Posterior vena cava (tissue), 2 donors: ENCODE data around the gene CROCC2. TPM values are rescaled to one million over a fixed set of nuclear protein-coding genes. Genes with fewer than 3 reads are reported as not detected.
A peak's percentile ranks its signal among the peaks of the same experiment; 100 is the strongest.

Experiments
- DNase-seq: peaks from one replicate; pipeline ENCODE4 v3.0.0-alpha.2; 2020; ENCODE audit warnings: low spot score
- intact Hi-C, 2 donors: fragments of 100-400 bp; cut with DNase I; formaldehyde crosslinking; loops; one replicate each; pipeline versions ENCODE4 v1.14.1 to v1.14.2; 2022 to 2023
- total RNA-seq, 2 donors: library from RNA; stranded (reverse); fragmentation: NEBNext Ultra II Directional; extraction: Animal tissue kit (Norgen Biotek cat#: 25700); gene quantifications; one replicate each; pipeline ENCODE4 v1.2.1, GENCODE V29; 2021
- donor health status: DM: yes; HTN: yes; CAD: no.
- donor health status: DM: yes; HTN: yes; CAD: no.

Gene CROCC2
- total RNA-seq, 2 donors from 2014 or later, result 0.09 TPM; not detected in 1

- intact Hi-C loops, result loop anchor here in 1 of 2 donors (5.0 kb wide), 1 partner anchor 95 kb away; no protein-coding TSS in a partner anchor
- DNase-seq, result peak; percentile 65
These were observed 105.8 kb downstream of the CROCC2 start for GRCh38 chr2:241011751-241012510.

GRCh38 chr2:241014224-241014623, 108.1 kb downstream of the CROCC2 start:
- intact Hi-C loops, result loop anchor here in 1 of 2 donors (5.0 kb wide), 1 partner anchor 93 kb away; no protein-coding TSS in a partner anchor
- no peak for DNase-seq

- intact Hi-C loops, result loop anchor here in 1 of 2 donors (5.0 kb wide), 1 partner anchor 93 kb away; no protein-coding TSS in a partner anchor
- no peak for DNase-seq
These were observed 108.6 kb downstream of the CROCC2 start for GRCh38 chr2:241014764-241015163.

GRCh38 chr2:241015439-241015838, 109.3 kb downstream of the CROCC2 start:
- peak; percentile 78 for DNase-seq
- intact Hi-C loops, result no loop called here

- no peak for DNase-seq
- intact Hi-C loops, result no loop called here
These were observed 111.2 kb downstream of the CROCC2 start for GRCh38 chr2:241017228-241017940.

GRCh38 chr2:241018051-241018891, 112.1 kb downstream of the CROCC2 start:
- peak; percentile 75 for DNase-seq
- intact Hi-C loops, result no loop called here

- peak; percentile 72 for DNase-seq
- intact Hi-C loops, result no loop called here
These were observed 113.5 kb downstream of the CROCC2 start for GRCh38 chr2:241019441-241020139.

GRCh38 chr2:241020201-241020600, 114.1 kb downstream of the CROCC2 start:
- intact Hi-C loops, result no loop called here
- peak; percentile 68 for DNase-seq

- intact Hi-C loops, result no loop called here
These were observed 114.6 kb downstream of the CROCC2 start for GRCh38 chr2:241020629-241021190.

GRCh38 chr2:241025639-241026038, 119.5 kb downstream of the CROCC2 start:
- DNase-seq, result no peak
- intact Hi-C loops, result no loop called here

More at GRCh38 chr2:241020629-241021190, 114.6 kb downstream of the CROCC2 start:
- no peak for DNase-seq

- intact Hi-C loops, result no loop called here
- no peak for DNase-seq
These were observed 123.6 kb downstream of the CROCC2 start for GRCh38 chr2:241029599-241030332.

- DNase-seq, result no peak
- intact Hi-C loops, result no loop called here
These were observed 124.2 kb downstream of the CROCC2 start for GRCh38 chr2:241030333-241030680.

- intact Hi-C loops, result no loop called here
- DNase-seq, result no peak
These were observed 124.7 kb downstream of the CROCC2 start for GRCh38 chr2:241030883-241031282.

- DNase-seq, result no peak
- intact Hi-C loops, result no loop called here
These were observed 125.5 kb downstream of the CROCC2 start for GRCh38 chr2:241031436-241032165.

- intact Hi-C loops, result no loop called here
- DNase-seq, result peak; percentile 63
These were observed 127.3 kb downstream of the CROCC2 start for GRCh38 chr2:241033336-241033987.

GRCh38 chr2:241033994-241034393, 127.9 kb downstream of the CROCC2 start:
- intact Hi-C loops, result no loop called here
- no peak for DNase-seq
